B cell (primary cell): ENCODE results near the gene BRAF.

ENCODE experiments used
- CTCF ChIP-seq: fragments of 200-600 bp; IDR thresholded peaks from one replicate; pipeline ENCODE4 v1.8.0; 2022; ENCODE audit warnings: antibody characterized with exemption, mild to moderate bottlenecking
- EZH2 ChIP-seq: IDR thresholded peaks from 2 replicates; pipeline ENCODE4 v1.6.1; 2012; ENCODE audit warnings: borderline replicate concordance, low read depth, mild to moderate bottlenecking, moderate library complexity, low read length; ENCODE audit not compliant: insufficient read depth, poor library complexity, severe bottlenecking

GRCh38 chr7:140694592-140694991, 230.1 kb downstream of the BRAF start:
- TF ChIP-seq CTCF, result no peak
- no peak for TF ChIP-seq EZH2
